ENCODE measurements around the gene DHRS2.

Gene DHRS2

GRCh38 chr14:23640524-23641141 is 4.5 kb downstream of the DHRS2 start:
- DNase-seq (ENCODE audit: low read depth in 1 of 2, low spot score in 1 of 2): no peak
- in situ Hi-C loops (cut with HindIII; ENCODE audit: low pct_unique_long_range_greater_than_20kb, low sequenced_read_pairs): no loop called here
- TF ChIP-seq JUND (IDR thresholded peaks at IDR 0.05; ENCODE audit: low read depth): no peak

- DNase-seq (ENCODE audit: low read depth in 1 of 2, low spot score in 1 of 2): no peak
- no peak for TF ChIP-seq JUND (IDR thresholded peaks at IDR 0.05; ENCODE audit: low read depth)
- in situ Hi-C loops (cut with HindIII; ENCODE audit: low pct_unique_long_range_greater_than_20kb, low sequenced_read_pairs): no loop called here
Observed at GRCh38 chr14:23641180-23641914, 5.2 kb downstream of the DHRS2 start.

GRCh38 chr14:23641915-23642588 is 5.9 kb downstream of the DHRS2 start:
- no peak for TF ChIP-seq JUND (IDR thresholded peaks at IDR 0.05; ENCODE audit: low read depth)
- no peak for DNase-seq (ENCODE audit: low read depth in 1 of 2, low spot score in 1 of 2)
- in situ Hi-C loops (cut with HindIII; ENCODE audit: low pct_unique_long_range_greater_than_20kb, low sequenced_read_pairs): no loop called here

- in situ Hi-C loops (cut with HindIII; ENCODE audit: low pct_unique_long_range_greater_than_20kb, low sequenced_read_pairs): no loop called here
- no peak for TF ChIP-seq JUND (IDR thresholded peaks at IDR 0.05; ENCODE audit: low read depth)
Observed at GRCh38 chr14:23643533-23644194, 7.5 kb downstream of the DHRS2 start.

GRCh38 chr14:23644195-23644918 is 8.2 kb downstream of the DHRS2 start:
- TF ChIP-seq JUND (IDR thresholded peaks at IDR 0.05; ENCODE audit: low read depth): no peak
- in situ Hi-C loops (cut with HindIII; ENCODE audit: low pct_unique_long_range_greater_than_20kb, low sequenced_read_pairs): no loop called here
- no peak for DNase-seq (ENCODE audit: low read depth in 1 of 2, low spot score in 1 of 2)

More at GRCh38 chr14:23643533-23644194, 7.5 kb downstream of the DHRS2 start:
- no peak for DNase-seq (ENCODE audit: low read depth in 1 of 2, low spot score in 1 of 2)

GRCh38 chr14:23644919-23645336 is 8.8 kb downstream of the DHRS2 start:
- DNase-seq (ENCODE audit: low read depth in 1 of 2, low spot score in 1 of 2): no peak
- in situ Hi-C loops (cut with HindIII; ENCODE audit: low pct_unique_long_range_greater_than_20kb, low sequenced_read_pairs): no loop called here
- no peak for TF ChIP-seq JUND (IDR thresholded peaks at IDR 0.05; ENCODE audit: low read depth)

- no peak for DNase-seq (ENCODE audit: low read depth in 1 of 2, low spot score in 1 of 2)
- no peak for TF ChIP-seq JUND (IDR thresholded peaks at IDR 0.05; ENCODE audit: low read depth)
- in situ Hi-C loops (cut with HindIII; ENCODE audit: low pct_unique_long_range_greater_than_20kb, low sequenced_read_pairs): no loop called here
Observed at GRCh38 chr14:23645504-23645811, 9.3 kb downstream of the DHRS2 start.

GRCh38 chr14:23645812-23646647 is 9.9 kb downstream of the DHRS2 start:
- no peak for DNase-seq (ENCODE audit: low read depth in 1 of 2, low spot score in 1 of 2)
- in situ Hi-C loops (cut with HindIII; ENCODE audit: low pct_unique_long_range_greater_than_20kb, low sequenced_read_pairs): no loop called here
- TF ChIP-seq JUND (IDR thresholded peaks at IDR 0.05; ENCODE audit: low read depth): no peak

- no peak for DNase-seq (ENCODE audit: low read depth in 1 of 2, low spot score in 1 of 2)
- in situ Hi-C loops (cut with HindIII; ENCODE audit: low pct_unique_long_range_greater_than_20kb, low sequenced_read_pairs): no loop called here
- no peak for TF ChIP-seq JUND (IDR thresholded peaks at IDR 0.05; ENCODE audit: low read depth)
Observed at GRCh38 chr14:23646648-23647549, 10.7 kb downstream of the DHRS2 start.

- in situ Hi-C loops (cut with HindIII; ENCODE audit: low pct_unique_long_range_greater_than_20kb, low sequenced_read_pairs): no loop called here
- no peak for TF ChIP-seq JUND (IDR thresholded peaks at IDR 0.05; ENCODE audit: low read depth)
- no peak for DNase-seq (ENCODE audit: low read depth in 1 of 2, low spot score in 1 of 2)
Observed at GRCh38 chr14:23647619-23648018, 11.5 kb downstream of the DHRS2 start.

Data from T47D (cell line).